HTR-8/SVneo (cell line): Measurements from ENCODE around the gene AKAP11.

ENCODE experiments used
- DNase-seq: peaks from one replicate; pipeline ENCODE4 v3.0.0; 2011; ENCODE audit warnings: low spot score, mixed read lengths; ENCODE audit not compliant: insufficient read length
- FAIRE-seq: peaks from 2 replicates; lab custom pipeline; 2011; peaks lifted over from hg19 to GRCh38; lab: Jason Lieb, UNC

The AKAP11 gene

DNA sequence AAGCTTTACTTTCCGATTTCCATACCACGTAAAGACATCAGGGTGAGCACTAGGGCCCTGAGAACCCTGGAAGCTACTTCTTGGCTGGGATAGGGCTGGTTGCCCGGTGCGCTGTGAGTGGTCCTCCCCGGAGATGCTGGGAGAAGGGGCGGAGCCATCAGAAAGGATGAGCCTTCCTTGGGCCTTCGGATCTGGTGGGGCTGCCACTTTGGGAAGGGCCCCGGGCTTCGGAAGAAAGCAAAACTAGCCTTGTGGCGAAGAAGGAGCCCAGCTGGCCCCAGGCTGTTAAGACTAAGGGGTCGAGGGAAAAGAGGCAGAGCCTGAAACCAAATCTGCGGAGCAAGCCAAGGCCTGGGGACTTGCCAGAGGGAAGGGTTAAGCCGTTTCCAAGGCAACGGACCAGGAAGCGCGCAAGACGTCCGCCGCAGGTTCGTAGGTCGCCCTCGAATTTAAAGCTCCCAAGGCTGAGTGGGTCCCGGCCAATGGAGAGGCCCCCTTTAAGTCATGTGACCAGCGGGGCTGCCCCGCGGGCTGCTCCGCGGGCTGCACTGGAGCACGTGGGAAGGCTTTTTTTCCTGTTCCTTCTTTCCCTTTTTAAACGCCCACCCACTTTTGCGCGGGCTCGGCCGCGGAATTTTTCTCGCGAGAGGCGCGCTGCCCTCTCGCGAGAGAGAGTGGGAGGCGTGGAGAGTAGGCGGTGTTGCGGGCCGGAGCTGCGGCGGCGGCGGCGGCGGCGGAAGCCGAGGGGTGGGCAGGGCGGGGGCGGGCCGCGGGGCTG is 426 bp upstream of the AKAP11 start:
- DNase-seq (peak; percentile 86), FAIRE-seq (no peak)

DNA sequence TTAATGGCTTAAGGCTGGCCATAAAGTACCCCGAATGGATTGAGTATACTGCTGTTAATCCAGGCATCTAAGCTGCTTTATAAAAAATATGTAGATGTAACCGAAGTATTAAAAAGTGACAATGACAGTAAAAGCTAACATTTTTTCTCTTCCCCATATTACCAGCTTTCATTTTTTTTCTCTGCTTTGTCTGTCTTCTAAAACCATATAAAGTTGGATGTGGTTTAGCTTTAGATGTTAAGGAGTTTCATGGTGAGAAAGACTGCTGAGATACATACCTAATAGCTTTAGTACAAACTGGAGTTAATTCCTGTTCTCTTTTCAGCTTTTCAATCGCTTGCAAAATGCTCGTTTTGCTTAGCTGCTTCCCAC is 838 bp downstream of the AKAP11 start:
- no peak for FAIRE-seq
- DNase-seq: no peak

DNA sequence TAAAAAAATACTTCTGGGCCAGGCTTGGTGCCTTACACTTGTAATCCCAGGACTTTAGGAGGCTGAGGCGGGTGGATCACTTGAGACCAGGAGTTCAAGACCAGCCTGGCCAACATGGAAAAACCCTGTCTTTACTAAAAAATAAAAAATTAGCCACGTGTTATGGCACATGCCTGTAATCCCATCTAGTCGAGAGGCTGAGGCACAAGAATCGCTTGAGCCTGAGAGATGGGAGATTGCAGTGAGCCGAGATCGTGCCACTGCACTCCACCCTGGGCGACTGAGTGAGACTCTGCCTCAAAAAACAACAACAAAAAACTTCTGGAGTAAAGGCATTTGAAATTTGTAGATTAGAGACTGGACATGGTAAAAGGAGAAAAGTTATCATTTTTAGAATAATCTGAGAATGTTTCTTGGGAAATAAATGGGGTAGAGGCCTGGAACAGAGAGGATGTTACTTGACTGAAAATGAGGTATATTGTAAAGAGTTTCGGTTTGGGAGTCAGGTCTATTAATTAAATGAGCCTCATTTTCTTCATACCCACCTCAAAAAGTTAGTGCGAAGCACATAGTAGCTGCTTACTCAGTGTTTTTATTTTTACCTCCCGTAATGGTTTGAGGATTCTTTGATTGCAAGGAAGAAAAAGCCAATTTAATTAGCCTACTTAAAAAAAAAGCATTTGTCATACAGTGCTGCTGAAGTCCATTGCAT is 2.6 kb downstream of the AKAP11 start:
- FAIRE-seq (no peak), DNase-seq (no peak)

DNA sequence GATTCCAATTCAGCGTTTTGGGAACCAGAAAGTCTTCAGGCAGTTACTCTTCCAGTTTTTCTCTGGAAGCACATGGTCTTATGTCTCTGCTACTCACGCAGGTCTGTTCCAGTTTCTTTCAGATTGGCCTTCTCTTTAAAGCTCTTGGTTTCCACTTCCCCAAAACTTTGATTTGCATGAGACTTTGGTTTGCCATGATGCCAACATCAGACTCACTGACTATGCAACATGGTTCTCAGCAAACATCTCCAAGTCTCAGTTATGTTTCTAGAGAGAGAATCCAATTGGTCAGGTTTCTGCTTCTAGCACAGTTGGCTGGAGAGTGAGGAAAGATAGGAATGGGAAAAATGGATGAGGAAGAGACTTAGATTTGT is 3.1 kb downstream of the AKAP11 start:
- FAIRE-seq (no peak), DNase-seq (no peak)

DNA sequence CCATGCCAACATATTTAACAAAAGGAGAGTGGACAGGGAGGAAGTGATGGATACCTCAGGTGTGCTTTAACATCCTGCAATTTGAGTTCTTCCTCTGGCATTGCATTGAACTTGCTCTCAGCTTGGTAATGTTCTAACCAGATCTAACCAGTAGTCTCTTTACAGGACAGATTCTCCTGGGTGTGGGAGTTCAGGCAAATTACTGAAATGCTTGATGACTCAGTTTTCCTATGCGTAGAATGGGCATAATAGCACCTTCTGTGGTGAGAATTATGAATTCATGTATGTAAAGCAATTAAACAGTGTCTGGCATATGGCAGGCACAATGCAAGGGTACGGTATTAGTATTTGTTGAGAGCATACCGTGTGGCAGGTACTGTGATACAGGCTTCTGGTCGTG is 3.6 kb downstream of the AKAP11 start:
- FAIRE-seq: no peak
- DNase-seq: no peak

DNA sequence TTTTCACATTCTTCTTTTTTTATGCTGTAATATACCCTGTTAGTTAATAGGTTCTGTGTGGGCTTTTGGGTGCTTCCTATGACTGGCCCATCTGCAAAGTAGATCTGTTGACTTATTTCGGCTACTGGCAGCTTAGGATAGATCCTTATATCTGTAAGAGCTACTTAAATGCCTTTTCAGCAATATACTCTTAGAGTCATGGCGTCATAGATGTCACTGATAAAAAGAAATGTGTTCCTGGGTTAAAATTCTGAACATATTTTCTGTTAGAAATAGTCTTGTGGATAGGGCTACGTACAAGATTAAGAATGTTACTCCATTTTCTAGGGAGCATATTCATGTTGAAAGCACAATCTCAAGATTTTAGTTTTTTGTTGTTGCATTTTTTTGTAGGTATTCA is 4.7 kb downstream of the AKAP11 start:
- DNase-seq (no peak), FAIRE-seq (no peak)

DNA sequence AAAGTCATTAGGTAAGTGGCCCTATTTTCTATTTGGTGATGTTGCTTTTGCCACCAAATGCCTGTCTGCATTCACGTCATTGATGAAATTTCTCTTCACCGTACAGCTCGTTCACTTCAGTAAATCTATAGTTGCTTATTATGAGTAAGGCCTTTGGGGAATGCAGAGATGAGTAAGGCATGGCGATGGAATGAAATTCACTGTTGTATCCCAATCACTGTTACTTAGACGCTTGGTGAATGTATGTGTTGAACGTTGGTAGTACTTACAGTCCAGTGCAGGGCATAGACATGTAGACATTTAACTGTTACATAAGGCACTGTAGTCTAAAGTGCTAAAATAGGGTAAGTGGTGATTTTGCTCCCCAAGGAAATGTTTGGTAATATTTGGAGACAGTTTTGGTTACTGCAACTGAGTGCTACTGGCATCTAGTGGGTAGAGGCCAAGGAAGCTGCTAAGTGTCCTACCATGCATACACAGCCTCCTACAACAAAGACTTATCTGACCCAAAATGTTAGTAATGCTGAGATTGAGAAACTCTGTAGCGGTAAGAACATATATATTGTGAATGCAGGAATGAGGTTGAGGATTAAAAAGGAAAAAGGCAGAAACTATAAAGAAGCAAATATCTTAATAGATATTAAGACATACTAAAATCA is 5.8 kb downstream of the AKAP11 start:
- DNase-seq (no peak), FAIRE-seq (no peak)

DNA sequence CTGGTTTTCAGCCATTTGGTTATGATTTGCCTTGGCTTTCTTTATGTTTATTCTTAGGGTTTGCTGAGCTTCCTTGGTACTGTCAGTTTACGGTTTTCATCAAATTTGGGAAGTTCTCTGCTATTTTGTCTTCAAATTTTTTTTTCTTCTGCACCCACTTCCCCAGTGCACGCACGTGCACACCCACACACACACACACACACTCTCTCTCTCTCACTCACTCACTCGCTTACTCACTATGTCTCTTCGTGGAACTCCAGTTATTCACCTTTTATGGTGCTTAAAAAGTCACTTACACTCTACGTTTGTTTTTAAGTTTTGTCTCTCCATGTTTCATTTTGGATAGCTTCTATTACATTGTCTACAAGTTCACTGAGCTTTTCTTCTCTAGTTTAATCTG is 7.1 kb downstream of the AKAP11 start:
- FAIRE-seq: no peak

DNA sequence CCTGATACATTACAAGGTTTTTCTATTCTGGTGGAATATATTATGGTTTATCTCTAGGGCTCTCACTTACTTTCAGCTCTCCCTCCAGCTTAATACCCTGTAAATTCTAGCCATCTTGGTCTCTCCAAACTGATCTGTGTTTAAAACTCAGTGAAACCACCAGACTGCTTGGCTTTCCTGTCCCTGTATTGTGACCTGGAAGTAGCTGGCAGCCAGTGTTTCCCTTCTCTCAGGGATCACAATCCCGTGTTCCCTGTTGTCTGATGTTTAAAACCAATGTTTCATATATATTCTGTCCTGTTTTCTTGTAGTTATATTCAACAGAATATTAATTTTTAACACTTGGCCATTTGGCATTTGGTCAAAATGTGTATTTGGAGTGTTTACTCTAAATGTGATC is 8.0 kb downstream of the AKAP11 start:
- DNase-seq (no peak), FAIRE-seq (no peak)

More for the DNA sequence above, 7.1 kb downstream of the AKAP11 start:
- no peak for DNase-seq

DNA sequence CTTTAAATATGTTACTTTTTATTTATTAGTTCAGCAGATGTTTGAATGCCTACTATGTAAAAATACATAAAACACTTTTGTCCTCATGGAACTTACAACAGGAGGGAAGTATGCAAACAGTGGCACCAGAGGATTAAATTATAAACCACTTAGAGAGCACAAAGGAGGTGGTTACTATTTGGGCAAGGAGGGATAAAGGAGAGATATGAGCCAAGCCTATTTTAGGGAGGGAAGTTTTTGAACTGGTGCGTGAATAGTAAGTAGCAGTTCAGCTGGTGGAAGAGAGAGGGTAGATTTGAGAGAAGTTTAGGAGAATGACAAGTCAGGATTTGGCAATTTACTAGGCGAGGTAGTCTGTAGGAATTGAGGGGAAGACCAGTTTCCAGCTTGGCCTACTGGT is 8.6 kb downstream of the AKAP11 start:
- DNase-seq: no peak
- FAIRE-seq: no peak

DNA sequence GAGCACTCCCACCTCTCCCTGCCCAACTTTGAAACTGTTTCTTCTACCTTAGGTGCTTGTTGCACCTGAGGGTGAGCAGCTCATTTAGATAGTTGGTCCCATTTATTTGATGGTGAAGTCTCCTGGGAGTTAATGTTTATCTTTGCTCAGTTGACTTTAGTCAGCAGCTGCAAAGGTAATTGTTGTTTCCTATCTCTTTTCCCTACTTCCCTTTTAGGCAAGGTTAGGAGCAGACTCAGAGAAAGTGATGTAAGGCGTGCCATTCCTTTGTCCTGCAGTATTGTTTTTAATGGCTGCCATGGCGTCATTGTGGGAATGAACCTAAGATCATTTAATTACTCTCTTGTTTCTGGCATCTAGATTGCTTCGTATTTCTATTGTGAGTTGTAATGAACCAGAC is 11.6 kb downstream of the AKAP11 start:
- DNase-seq: no peak

DNA sequence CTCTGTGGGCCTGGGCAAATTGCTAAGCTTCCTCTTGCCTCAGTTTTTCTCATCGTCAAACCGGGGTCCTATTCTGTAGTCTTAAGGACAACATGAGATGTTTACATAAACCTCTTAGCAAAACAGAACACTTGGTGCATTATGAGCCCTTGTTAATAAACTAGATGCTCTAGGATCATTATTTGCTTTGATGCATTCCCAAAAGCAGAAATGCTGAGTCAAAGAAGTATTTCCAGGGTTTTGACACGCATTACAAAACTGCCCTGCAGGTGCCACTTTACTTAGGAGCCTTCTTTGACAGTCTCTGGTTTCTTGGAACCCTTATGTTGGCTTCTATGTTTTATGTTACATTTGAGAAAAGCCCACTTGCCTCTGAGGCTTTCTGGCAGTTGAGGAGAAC is 12.1 kb downstream of the AKAP11 start:
- DNase-seq (no peak), FAIRE-seq (no peak)

More for the DNA sequence above, 11.6 kb downstream of the AKAP11 start:
- no peak for FAIRE-seq

DNA sequence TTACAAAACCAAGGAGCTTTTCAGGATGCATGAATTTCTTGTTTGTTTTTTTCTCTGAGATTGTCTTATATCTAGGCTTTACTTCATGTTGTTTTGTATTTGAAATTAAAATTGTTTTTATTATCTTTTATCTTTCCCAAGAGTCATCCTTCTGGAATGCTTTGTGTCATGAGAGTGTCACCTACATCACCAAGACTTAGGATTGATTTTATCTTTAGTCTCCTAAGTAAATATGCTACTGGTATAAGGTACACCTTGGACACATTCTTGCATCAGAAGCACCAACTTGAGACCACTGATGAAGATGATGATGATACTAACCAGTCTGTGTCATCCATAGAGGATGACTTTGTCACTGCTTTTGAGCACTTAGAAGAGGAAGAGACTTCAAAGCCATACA is 26.4 kb downstream of the AKAP11 start:
- DNase-seq (no peak), FAIRE-seq (no peak)

DNA sequence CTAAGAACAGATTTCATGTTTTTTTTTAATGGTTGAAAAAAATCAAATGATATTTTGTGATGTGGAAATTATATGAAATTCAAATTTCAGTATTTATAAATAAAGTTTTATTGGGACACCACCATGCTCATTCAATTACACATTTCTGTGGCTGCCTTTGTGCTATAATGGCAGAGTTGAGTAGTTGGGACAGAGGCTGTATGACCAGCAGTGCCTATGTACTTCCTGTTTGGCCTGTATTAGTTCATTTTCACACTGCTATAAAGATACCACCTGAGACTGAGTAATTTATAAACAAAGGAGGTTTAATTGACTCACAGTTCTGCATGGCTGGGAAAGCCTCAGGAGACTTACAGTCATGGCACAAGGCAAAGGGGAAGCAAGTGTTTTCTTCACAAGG is 33.6 kb downstream of the AKAP11 start:
- FAIRE-seq (no peak), DNase-seq (no peak)

DNA sequence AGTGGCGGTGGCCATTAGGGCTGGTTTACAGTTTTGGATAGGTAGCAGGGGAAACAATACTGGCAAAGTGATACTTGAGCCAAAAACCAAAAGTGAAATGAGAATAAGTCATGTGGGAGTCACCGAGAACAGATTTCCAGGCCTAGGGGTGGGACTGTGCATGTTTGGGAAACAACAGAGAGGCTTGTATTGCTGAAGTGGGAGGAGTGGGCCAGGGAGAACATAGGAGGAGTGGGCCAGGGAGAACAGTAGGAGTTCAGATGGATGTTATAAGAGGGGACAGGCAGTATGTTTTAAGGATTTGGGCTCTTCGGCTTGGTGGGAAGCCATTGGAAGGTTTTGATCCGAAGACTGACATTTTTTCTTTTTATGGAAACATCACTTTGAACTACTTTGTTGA is 35.5 kb downstream of the AKAP11 start:
- FAIRE-seq: no peak

DNA sequence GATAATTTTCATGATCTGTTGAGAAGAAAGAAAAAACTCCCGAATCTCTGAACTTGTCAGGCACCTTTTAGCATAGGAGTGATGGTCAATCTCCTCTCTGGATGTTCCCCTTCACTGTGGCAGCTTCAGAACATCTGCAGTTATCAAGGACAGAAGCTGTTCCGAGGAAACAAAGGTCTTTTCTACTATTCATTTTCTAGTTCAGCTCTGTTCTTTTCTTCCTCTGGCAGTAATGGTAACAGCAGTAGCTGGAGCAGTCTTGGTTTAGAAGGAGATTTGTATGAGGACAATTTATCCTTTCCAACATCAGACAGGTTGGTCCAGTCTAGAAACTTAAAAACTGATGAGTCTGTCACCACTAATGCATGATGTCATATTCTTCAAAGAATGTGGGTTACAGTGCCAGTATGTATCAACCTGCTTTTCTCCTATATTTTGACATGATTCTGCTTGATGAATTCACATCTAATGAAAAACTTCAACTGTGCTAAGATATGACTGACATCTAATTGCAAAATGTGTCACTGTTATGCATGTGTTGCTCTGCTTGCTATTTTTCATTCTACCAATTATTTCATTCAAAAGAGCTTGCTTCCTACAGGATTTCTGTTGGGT is 41.0 kb downstream of the AKAP11 start:
- no peak for DNase-seq
- FAIRE-seq: no peak

More for the DNA sequence above, 35.5 kb downstream of the AKAP11 start:
- DNase-seq: no peak

DNA sequence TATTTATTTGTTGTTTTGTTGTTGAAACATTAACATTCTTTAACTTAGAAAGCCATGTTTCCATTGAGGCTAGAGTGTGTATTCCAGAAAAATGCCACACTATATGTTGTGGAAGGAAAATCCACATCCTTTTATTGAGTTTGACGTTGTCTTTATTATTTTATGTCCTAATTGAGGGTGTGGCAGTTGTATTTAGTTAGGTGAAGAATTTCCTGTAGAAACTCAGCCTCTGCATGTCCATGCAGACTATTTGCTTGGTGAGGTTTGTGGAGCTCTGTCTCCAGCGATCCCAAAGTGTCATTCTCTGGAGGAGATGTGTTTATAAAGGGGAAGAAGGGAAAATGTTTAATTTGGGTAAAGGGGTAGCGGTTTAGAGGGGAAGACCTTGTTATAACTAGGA is 46.6 kb downstream of the AKAP11 start:
- DNase-seq: no peak
- FAIRE-seq: no peak

DNA sequence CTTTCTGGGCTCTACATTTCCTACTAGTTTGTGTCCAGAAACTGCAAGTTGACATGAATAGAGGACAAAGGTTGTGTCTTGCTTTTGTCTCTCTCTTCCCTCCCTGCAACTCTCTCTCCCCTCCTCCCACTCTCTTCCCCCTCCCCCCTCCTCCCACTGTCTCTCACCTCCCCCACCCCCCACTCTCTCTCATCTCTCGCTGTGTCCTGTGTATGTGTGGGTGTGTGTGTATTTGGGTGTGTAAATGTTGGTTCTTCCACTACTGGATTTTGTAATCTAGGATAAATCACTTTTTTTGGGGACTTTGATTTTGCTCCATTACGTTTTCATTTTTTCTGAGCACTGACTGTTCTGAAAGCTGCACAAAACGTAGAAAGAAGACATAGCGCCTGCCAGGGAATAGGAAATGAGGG is 48.4 kb downstream of the AKAP11 start:
- DNase-seq (no peak), FAIRE-seq (no peak)

DNA sequence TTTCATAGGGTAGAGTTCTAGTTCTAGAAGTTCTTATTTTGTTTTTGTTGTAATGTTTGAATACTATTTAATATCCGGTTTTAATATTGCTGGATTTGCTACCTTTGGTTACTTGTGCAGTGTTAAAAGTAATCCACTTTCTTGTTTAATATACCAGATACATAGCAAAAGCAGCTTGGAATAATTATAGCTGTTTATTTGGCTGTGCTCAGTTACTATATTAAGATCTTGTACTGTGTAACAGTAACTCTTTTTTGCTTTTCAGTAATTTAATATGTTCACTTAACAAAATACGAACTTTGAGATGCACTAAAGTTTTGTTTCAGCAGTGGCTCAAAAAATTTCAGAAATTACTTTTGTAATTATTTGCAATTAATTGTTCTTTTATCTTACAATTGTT is 50.9 kb downstream of the AKAP11 start:
- DNase-seq: no peak
- FAIRE-seq: no peak

DNA sequence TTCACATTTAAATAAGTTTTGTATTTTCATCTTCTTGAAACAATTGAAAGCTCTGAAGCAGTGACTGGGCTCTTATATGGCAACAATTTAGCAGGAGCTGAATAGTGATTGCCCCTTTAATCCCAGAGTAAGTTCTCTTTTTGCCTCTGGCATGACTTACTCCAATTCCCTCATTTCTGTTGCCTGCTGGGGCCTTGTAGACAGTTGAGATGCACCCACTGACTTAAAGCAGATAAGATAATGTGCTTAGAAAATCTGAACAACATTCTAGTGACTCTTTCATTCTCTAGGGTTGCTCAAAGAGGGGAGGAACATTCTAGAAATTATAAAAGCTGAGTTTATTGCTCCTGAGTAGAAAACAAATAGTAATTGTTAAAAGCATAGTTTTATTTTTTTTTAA is 52.8 kb downstream of the AKAP11 start:
- no peak for DNase-seq
- no peak for FAIRE-seq

DNA sequence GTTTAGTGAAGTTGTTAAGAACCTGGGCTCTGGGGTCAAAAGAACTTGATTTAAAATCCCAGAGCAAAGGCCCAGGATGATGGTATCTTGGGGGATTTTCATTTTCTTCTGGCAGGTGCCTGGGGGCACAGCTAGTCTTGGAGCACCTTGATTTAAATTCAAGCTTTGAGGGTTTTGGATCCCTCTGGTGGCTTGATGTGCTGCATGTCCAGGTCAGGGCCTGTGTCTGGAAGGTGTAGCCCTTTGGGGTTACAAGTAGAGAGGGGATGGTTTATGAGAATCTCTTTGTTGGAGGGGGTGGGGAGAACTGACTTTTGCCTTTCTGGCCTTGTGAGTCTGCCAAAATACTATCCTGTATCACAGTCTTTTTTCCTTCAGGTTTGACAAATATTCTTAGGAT is 55.8 kb downstream of the AKAP11 start:
- FAIRE-seq (no peak), DNase-seq (no peak)
